COR-L47 (cell line): ENCODE data around the gene ADAP1.

Experiments
- DNase-seq: peaks from one replicate; lab custom pipeline; 2025; lab: John Stamatoyannopoulos, UW

The ADAP1 gene

GRCh38 chr7:988963-989529, 34.6 kb upstream of the ADAP1 start:
- DNase-seq, result no peak

DNA sequence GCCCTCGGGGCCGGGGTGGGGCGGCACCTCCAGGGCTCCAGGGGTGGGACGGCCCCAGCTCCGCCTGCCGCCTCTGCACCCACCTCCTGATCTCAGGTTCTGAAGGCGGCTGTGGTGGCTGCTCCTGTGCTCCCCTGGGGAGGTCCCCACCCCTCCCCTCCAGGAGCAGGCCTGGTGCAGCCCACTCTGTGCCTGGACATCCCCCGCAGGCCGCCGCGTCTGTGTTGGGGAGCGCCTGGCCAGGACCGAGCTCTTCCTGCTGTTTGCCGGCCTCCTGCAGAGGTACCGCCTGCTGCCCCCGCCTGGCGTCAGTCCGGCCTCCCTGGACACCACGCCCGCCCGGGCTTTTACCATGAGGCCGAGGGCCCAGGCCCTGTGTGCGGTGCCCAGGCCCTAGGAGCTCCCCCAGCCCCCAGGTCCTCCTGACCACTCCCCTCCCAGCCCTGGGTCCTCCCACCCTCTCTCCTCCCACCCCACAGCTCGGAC, 34.0 kb upstream of the ADAP1 start:
- no peak for DNase-seq

DNA sequence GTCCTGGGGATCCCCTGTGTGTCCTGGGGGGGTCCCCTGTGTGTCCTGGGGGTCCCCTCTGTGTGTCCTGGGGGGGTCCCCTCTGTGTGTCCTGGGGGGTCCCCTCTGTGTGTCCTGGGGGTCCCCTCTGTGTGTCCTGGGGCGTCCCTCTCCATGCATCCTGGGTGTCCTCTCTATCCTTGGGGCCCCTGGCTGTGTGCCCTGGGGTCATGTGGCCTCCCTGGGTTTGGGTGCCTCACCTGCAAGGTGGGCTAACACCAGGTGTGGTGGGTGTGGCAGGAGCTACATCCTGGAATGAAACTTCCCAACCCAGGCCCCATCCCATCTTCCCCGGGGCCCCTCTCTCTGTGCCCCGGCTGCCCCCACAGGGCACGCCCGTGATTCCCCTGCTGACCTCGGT, 33.4 kb upstream of the ADAP1 start:
- DNase-seq, result no peak

DNA sequence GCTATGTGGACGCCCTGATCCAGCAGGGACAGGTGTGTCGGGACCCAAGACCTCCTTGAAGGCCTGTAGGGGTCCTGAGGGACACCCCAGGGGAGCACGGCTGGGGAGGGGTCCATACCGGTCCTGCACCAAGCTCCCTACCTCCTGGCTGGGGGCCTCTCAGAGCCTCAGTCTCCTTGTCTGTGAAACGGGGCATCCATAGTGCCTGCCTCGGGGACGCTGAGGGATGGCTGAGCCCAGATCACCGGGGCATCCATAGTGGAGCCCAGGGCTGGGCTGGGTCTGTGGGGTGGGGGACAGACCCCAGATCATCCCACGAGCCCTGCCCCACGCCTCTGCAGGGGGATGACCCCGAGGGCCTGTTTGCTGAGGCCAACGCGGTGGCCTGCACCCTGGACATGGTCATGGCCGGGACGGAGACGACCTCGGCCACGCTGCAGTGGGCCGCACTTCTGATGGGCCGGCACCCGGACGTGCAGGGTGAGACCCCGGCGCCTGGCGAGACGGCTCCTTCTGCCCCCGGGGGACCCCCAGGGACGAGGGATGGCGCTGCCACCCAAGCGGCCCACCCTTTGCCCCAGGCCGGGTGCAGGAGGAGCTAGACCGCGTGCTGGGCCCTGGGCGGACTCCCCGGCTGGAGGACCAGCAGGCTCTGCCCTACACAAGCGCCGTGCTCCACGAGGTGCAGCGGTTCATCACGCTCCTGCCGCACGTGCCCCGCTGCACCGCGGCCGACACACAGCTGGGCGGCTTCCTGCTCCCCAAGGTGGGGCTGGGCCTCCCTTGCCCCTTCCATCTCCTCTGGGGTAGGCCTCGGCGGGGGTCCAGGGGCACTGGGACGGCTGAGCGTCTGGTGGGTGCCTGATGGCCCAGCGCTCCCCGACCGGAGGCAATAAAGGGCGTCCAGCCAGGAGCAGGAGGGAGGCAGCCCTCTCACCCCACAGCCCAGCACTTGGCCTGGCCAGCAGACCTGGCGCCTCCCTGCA, 32.6 kb upstream of the ADAP1 start:
- DNase-seq, result no peak

GRCh38 chr7:985915-986741, 31.6 kb upstream of the ADAP1 start:
- DNase-seq, result no peak

GRCh38 chr7:985127-985416, 30.6 kb upstream of the ADAP1 start:
- no peak for DNase-seq

GRCh38 chr7:984361-985126, 30.1 kb upstream of the ADAP1 start:
- DNase-seq, result no peak

- no peak for DNase-seq
Measured at GRCh38 chr7:983616-984071, 29.2 kb upstream of the ADAP1 start.

- no peak for DNase-seq
Measured at GRCh38 chr7:983004-983615, 28.6 kb upstream of the ADAP1 start, which contains the start of gene CYP2W1. Gene CYP2W1, plus strand, starts transcription at chr7:983181. Its CDS starts 31 bp downstream, at chr7:983212.

- DNase-seq, result no peak
Measured at GRCh38 chr7:982511-983003, 28.1 kb upstream of the ADAP1 start.

- DNase-seq, result no peak
Measured at GRCh38 chr7:981793-982510, 27.5 kb upstream of the ADAP1 start.

GRCh38 chr7:979886-980571, 25.5 kb upstream of the ADAP1 start:
- no peak for DNase-seq

GRCh38 chr7:979151-979550, 24.7 kb upstream of the ADAP1 start:
- DNase-seq, result no peak

- no peak for DNase-seq
Measured at GRCh38 chr7:978416-979091, 24.1 kb upstream of the ADAP1 start.

DNA sequence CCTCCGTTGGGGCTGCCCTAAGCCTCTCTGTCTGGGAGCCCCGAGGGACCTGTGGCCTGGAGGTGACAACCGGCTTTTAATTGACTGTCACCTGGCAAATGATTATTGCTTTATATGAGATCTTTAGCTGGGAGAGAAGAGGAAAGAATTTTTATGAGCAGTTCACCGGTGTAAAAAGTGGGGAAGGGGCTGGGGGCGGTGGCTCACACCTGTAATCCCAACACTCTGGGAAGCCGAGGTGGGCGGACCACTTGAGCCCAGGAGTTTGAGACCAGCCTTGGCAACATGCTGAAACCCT, 23.5 kb upstream of the ADAP1 start:
- no peak for DNase-seq

DNA sequence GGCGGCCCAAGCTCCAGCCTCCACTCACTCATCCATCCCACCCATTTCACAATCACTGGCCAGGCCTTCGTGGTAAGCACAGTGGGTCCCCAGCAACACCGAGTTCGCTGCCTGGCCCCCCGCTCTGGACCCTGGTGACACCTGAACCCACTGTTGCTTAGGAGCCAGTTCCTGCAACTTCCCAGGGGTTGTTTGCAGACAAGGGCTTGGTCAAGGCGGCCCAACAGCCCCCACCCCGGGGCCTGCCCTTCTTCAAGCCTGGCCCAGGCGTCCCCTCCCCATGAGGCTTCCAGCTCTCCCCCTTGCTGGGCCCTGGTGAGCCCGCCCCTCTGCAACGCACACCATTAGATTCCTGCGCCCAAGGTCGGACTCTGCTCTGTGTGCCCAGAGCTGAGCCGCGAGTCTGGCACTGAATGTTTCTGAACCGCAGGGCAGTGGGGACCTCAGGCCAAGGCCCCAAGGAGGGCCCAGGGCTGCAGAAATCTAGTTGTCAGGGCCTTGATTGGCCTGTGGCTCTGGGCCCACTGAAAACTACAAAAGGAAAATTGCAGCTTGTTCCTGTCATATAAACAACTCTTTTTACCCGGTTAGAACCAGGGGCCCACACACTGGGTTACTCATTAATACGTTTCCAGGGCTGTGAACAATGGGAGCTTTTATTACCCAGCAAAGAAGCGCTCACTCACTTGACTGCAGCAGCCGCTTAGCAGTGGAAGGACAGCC, 23.0 kb upstream of the ADAP1 start:
- no peak for DNase-seq

DNA sequence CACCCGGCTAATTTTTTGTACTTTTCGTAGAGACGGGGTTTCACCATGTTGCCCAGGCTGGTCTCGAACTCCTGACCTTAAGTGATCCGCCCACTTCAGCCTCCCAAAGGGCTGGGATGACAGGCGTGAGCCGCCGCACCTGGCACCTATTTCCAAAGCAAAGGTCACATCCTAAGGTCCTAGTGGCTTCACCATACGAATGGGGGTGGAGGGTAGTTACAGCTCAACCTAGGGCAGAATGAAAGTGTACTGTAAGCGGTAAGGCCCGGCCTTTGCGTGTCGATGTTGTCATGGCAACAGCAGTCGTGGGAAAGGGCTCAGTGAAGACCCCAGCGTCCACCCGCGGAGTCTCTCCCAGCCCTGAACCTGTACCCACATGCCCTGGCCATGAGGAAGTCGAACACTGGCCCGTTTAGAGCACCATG, 22.4 kb upstream of the ADAP1 start:
- DNase-seq, result no peak

GRCh38 chr7:975702-976473, 21.4 kb upstream of the ADAP1 start:
- DNase-seq, result no peak
